ENCODE measurements around the gene PRSS53. TPM values are rescaled to one million over a fixed set of nuclear protein-coding genes. Genes with fewer than 3 reads are reported as not detected.
"Not testable (repeated sequence)": the region's sequence is repeated elsewhere in the genome, so short reads cannot be mapped to it uniquely, and the experiment has no call there.

The PRSS53 gene
- total RNA-seq, 1 donor from 2014 or later: 4.8 TPM

- DNase-seq (ENCODE audit: extremely low read depth, low read depth, low spot score): no peak
These were observed 29.7 kb upstream of the PRSS53 start for GRCh38 chr16:31118223-31119155.

- peak; percentile 80 for DNase-seq (ENCODE audit: extremely low read depth, low read depth, low spot score)
These were observed 28.9 kb upstream of the PRSS53 start, which contains the start of gene KAT8 for GRCh38 chr16:31117384-31118222. Gene KAT8, plus strand, starts transcription at chr16:31117664. Its CDS starts 18 bp downstream, at chr16:31117682.

- no peak for DNase-seq (ENCODE audit: extremely low read depth, low read depth, low spot score)
These were observed 25.7 kb upstream of the PRSS53 start for GRCh38 chr16:31114468-31114867.

GRCh38 chr16:31113121-31114120 lies 24.7 kb upstream of the PRSS53 start:
- no peak for DNase-seq (ENCODE audit: extremely low read depth, low read depth, low spot score)

- DNase-seq (ENCODE audit: extremely low read depth, low read depth, low spot score): no peak
These were observed 24.0 kb upstream of the PRSS53 start for GRCh38 chr16:31112711-31113110.

- no peak for DNase-seq (ENCODE audit: extremely low read depth, low read depth, low spot score)
These were observed 23.2 kb upstream of the PRSS53 start for GRCh38 chr16:31111881-31112466.

- no peak for DNase-seq (ENCODE audit: extremely low read depth, low read depth, low spot score)
These were observed 21.6 kb upstream of the PRSS53 start for GRCh38 chr16:31110106-31111034.

GRCh38 chr16:31109622-31110021 lies 20.9 kb upstream of the PRSS53 start:
- DNase-seq (ENCODE audit: extremely low read depth, low read depth, low spot score): no peak

GRCh38 chr16:31108794-31109558 lies 20.2 kb upstream of the PRSS53 start:
- no peak for DNase-seq (ENCODE audit: extremely low read depth, low read depth, low spot score)

GRCh38 chr16:31108035-31108793 lies 19.5 kb upstream of the PRSS53 start, which contains the start of gene BCKDK:
Gene BCKDK, plus strand, starts transcription at chr16:31108386. Its CDS starts 838 bp downstream, at chr16:31109224.
- DNase-seq (ENCODE audit: extremely low read depth, low read depth, low spot score): no peak

- no peak for DNase-seq (ENCODE audit: extremely low read depth, low read depth, low spot score)
These were observed 18.7 kb upstream of the PRSS53 start for GRCh38 chr16:31107465-31107867.

- DNase-seq (ENCODE audit: extremely low read depth, low read depth, low spot score): no peak
These were observed 18.0 kb upstream of the PRSS53 start for GRCh38 chr16:31106509-31107464.

GRCh38 chr16:31105677-31106213 lies 17.0 kb upstream of the PRSS53 start:
- DNase-seq (ENCODE audit: extremely low read depth, low read depth, low spot score): no peak

- not testable (repeated sequence) for DNase-seq (ENCODE audit: extremely low read depth, low read depth, low spot score)
These were observed 12.3 kb upstream of the PRSS53 start for GRCh38 chr16:31100876-31101641.

Measured in glomerular endothelial cell (primary cell).